A172 (cell line): Measurements from ENCODE around the gene SLC46A2. TPM values are rescaled to one million over a fixed set of nuclear protein-coding genes. Genes with fewer than 3 reads are reported as not detected.

ENCODE experiments used
- DNase-seq: peaks from one replicate; pipeline ENCODE4 v3.0.0-alpha.2; 2015; ENCODE audit warnings: low spot score
- total RNA-seq: library from RNA; depleted of rRNA; stranded (reverse); fragments of >200 nt; shearing (Covaris generic); gene quantifications from 2 replicates; pipeline ENCODE4 v1.2.3, GENCODE V29; 2014

SLC46A2 gene
- total RNA-seq, 1 experiment from 2014 or later = not detected

DNA sequence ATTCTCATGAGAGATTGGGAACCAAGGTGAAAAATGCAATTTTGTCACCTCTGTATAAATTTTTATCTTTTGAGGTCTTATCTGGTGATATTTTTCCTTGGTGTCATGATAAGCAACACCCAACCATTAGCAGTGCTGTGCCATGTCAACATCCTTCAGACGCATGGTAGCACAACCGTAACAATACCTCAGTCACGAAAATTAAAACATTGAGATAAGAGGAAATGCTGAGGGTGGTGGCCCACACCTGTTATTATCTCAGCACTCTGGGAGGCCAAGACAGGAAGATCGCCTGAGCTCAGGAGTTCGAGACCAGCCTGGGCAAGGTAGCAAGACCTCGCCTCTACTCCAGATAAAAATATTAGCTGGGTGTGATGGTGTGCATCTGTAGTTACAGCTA is 32.7 kb downstream of the SLC46A2 start:
- no peak for DNase-seq

DNA sequence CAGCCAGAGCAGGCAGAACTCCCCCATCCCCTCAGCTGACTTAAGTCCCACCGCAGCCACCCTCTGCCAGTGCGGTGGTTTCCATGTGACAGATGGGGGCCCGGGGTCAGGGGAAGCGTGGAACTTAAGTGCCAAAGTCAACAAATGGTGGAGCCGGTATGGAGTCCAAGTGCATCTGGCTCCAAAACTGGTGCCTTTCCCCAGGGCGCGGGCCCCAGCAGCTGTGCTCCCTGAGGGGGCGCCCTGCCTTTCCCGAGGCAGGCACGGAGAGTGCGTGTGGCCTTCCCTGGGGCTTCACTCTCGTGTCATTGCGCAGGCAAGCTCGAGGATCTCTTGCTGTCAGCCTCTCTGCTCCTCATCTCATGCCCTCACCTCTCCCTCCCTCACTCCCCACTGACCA is 33.8 kb downstream of the SLC46A2 start:
- DNase-seq = no peak

- no peak for DNase-seq
These were observed 34.5 kb downstream of the SLC46A2 start for GRCh38 chr9:112856200-112856599.

DNA sequence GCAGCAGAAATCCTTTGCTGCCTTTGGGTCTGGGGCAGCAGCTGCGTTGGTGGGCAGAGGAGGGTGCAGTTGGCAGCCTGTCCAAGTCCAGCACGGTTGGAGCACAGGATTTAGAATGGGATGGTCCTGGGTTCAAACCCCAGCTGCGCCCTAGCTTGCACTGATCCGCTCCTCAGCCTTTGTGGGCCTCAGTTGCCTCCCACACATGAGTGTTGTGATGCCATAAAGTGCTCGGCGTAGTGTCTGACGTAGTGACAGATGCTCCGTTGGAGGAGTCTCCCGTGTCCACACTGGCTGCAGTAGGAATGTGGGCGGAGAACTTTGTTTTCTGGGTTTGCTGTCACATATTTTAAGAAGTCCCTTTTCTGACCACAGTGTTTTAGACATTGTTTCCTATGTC is 36.0 kb downstream of the SLC46A2 start:
- no peak for DNase-seq

DNA sequence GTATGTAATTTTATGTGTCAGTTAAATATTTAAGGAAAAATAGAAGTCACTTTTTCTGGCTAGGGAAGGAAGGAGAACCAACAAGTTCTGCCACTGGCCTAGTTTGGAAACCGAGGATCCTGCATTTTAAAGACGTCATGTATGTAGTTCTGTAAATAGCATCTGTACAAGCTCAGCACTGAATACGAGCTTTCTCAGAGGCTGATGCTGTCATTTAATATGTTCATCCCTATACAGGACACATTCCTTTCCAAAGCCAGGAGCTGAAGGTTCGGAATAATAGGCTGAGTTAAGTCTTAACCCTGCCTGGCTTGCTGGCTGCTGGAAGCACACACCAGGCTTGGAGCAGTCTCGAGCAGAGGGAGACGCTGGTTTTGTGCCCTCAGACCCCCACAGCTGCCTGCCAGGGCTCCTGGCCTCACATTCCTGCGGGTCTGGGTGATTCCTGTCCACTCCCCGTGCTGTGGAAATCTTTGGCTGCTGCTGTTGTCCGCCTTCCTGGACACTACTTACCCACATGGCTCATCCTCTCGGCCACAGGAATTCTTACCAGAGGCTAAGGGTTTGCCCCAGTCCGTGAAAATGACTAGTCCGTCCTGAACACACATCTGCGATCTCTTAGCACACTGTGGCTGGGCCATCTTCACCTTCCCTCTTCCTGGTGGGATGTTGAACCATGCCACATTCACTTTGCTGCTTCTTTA is 36.6 kb downstream of the SLC46A2 start:
- DNase-seq = no peak

DNA sequence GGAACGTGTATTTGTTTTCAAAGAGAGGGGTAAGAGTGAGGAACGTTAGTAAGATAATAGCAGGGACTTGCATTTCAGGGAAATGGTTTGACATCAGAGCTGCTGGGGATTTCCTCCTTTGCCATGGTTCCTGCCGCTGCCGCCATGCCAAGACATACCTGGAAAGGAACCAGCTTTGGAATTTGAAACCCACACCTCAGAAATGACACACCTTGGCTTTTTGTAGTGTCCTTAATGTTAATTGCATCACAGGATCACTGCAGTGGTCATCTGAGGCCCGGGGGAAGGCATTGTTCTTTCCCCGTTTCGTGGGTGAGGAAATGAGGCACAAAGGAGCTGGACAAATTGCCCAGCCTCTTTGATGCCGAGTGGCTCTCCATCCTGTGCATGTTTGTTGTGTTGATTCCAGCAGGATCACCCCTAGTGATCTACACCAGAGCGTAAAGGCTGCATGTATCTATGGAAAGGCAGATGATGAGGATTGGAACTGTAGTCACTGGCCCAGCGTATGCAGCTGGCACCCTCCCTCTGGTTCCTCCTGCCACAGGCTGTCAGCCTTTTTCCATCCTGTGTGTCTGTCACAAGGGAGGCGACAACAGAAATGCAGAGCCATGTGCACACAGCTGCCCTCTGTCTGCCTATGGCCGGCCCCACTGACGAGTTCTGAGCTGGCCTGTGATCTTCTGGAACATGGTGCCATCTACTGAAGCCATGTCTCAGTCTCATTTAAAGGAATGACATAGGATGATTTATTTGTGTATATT is 37.8 kb downstream of the SLC46A2 start:
- DNase-seq = no peak

- no peak for DNase-seq
These were observed 39.8 kb downstream of the SLC46A2 start for GRCh38 chr9:112850840-112851239.

GRCh38 chr9:112849363-112849922 is 41.2 kb downstream of the SLC46A2 start:
- no peak for DNase-seq

DNA sequence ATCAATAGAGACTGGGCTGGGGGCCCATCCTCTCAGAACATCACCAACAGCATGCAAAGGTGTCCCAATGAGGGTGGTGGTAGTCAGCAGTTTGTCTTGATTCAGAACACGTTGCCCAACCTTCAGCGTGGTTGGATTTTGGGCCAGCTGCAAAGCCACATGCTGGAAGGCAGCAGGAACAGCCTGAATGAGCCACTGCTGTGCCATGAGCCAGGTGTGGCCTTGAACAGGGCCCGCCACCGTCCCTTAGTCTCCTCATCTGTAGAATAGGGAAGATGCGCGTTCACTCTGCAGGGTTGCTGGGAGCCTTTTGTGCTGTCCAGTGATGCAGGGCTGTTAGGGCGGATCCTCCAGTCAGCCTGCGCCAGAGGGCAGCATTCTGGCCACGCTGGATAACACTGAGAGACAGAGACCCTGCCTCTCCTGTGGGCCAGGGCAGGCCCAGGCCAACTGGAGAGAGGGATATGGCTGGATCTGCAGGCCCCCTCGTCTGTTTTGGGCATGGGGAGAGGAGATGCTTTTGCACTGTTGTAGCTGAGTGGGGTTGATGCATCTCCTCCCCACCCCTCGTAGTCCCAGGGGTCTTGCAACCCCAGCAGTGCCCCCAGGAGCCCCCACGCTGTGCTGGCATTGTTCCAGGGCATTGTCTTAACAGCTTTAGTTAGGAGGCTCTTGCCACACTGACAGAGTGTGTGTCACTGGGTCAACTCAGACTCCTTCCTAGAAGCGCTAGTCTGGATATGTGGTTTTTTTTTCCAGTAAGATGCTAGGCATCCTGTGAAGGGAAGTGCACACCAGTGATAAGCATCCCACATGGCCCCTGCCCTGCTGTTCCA is 42.1 kb downstream of the SLC46A2 start:
- DNase-seq = no peak

DNA sequence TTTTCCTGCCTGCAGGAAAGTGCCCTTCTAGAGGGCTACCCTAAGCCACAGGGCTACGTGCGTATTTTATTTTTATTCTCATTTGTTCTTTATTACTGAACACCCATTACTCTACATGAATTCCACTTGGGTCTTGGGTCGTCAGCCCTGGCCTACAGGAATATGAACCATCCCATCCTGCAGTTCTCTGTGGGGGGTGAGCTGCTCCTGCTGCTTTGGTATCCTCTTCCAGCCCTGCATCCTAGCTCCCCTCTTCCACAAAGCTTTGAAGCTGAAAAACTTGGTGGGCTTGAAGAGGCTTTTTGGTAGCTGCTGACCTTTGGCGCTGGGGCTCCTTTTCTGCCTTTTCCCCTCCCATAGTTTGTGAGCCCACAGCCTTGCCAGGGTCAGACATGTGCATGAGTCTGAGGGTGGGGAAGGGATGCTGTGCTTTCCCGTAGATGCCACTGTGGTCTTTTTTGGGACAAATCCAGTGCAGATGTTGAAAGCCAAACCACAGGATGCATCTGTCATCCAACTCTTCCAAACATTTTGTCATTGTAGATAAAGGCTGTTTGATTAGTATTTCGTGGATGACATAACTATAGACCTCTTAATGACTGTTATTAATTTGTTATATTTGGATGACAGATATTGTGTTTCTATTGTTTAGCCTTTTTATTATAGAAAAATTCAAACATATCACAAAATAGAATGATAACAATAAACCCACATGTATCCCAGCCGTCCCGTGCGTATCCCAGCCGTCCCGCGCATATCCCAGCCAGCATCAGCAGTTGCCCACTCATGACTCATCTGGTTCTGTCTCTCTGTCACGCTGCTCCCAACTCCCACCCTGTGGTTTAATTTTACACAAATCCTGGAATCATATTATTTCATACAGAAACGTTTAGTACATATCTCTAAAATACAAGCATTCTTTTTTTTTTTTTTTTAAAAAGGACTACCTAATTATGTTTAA is 43.9 kb downstream of the SLC46A2 start:
- DNase-seq = no peak

DNA sequence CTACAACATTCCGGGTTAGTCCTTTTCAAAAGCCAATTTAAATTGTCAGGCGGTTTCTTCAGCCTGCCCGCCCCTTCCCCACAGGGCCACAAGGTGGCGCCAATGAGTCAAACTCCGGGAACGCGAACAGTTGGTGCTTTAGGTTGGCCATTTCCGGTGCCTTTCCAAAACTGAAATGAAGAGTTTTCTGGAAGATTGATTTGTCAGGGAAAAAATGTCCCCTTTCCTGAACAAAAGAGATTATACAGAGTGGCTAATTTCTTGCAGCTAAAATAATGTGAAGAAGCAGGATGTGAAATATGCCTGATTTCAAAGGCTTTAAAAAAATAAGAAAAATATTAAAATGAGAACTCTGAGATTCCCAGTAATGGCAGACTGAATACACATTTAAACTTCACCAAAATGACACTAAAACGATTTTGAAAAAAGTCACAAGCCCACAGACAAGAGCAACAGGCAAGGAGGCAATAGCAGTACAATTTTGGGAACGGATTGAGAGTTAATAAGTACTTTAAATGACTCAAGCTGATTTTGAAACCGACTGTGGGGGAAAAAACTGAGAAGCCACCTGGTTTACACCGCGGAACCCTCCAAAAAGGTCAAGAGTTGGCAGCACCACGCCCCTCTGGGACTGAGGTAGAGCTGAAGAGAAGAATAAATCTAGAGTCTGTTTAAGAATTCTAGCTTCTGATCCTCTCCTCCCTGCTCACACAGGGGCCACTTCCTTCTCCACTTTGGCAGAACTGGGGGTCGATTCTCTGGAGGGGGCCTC is 45.7 kb downstream of the SLC46A2 start:
- DNase-seq = peak; percentile 59

DNA sequence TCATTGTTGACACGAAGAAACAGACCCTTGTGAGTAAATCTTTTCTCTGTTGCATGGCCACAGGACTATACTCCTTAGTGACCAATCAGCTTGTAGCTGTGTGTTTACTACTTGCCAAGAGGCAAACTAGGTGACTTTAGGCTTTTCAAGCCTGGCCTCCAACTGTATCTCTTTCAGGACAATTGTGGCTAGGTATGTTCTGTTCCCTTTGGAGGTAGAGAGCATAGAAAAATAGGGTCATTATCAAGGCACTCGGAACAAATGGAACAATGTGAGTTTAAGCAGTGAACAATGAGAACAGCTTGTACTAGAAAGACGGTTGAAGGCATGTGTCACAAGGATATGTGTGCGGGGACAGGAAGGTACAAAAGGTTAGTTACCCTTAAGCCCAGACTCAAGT is 48.1 kb downstream of the SLC46A2 start:
- no peak for DNase-seq

GRCh38 chr9:112841261-112841660 is 49.4 kb downstream of the SLC46A2 start:
- no peak for DNase-seq

GRCh38 chr9:112839331-112839730 is 51.3 kb downstream of the SLC46A2 start:
- DNase-seq = no peak

GRCh38 chr9:112838342-112838741 is 52.3 kb downstream of the SLC46A2 start:
- no peak for DNase-seq

GRCh38 chr9:112836394-112836793 is 54.3 kb downstream of the SLC46A2 start:
- no peak for DNase-seq

DNA sequence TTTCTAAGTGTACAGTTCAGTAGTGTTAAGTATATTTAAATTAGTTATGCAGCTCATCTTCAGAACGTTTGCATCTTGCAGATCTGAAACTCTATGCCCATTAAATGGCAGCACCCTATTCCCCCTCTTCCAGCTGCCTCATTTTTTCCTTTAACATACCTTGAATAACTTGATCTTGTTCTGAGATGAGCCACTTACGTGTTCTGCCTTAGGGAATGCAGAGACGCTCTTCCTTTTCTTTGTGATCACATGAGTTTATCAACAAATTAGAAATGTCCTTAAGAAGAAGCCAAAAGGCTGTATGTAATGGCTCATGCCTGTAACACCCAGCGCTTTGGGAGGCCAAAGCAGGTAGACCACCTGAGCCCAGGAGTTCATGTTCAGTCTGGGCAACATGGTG is 57.6 kb downstream of the SLC46A2 start:
- no peak for DNase-seq

DNA sequence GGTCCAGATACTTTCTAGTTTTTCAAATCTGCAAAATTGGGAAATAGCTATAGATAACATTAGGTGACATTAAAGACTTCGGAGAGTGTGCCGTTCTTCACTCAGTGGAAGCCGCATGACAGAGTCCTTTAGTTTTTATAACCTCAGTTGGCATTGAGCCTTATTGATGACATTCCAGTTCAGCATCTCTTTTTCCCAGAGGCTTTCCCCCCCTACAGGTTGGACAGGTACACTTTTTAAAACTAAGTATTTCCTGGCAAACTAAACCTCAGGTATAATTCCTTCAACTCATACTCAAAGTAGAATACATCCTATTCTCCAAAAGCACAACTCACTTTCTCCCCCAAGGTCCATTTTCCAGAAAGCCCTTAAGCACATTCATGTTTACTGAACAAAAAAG is 58.7 kb downstream of the SLC46A2 start:
- DNase-seq = no peak

DNA sequence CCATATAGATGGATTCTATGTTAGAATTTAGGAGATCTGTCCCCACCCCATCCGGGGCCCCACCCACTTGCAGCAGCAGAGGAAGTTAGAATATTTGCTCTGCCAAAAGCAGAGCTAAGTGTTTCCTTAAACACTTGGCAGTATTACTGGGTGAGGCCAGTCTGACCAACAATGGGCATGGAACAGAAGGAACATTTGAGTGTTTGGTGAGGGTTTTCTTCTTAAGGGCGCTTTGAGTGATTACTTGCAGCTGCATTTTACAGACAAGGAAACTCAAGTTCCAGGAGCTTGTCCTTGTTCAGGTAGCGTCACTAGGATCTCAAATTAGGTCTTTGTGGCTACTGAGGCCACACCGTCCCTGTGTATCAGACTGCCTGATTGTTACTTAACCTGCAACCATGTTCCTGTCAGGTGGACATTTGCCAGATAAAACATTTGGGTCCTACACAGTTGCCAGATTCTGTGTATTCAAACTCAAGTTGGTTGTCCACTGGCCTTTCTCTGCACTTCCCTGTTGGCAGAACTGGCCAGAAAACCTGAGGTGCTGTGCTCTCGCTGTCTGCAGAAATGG is 59.3 kb downstream of the SLC46A2 start:
- DNase-seq = no peak
